ENCODE data around the gene PIK3R1.
"Not testable (repeated sequence)": the region's sequence is repeated elsewhere in the genome, so short reads cannot be mapped to it uniquely, and the experiment has no call there.

The PIK3R1 gene

GRCh38 chr5:68194386-68194785, 21.2 kb upstream of the PIK3R1 start:
- DNase-seq: no peak

- no peak for DNase-seq
These were observed 20.4 kb upstream of the PIK3R1 start for GRCh38 chr5:68195137-68195536.

- DNase-seq: no peak
These were observed 18.7 kb upstream of the PIK3R1 start for GRCh38 chr5:68196876-68197275.

GRCh38 chr5:68200288-68200687, 15.3 kb upstream of the PIK3R1 start:
- DNase-seq: no peak

- not testable (repeated sequence) for DNase-seq
These were observed 4.9 kb upstream of the PIK3R1 start for GRCh38 chr5:68210654-68211053.

- no peak for DNase-seq
These were observed 911 bp upstream of the PIK3R1 start for GRCh38 chr5:68214482-68215207.

- DNase-seq: no peak
These were observed 315 bp downstream of the PIK3R1 start for GRCh38 chr5:68215898-68216244.

- peak; percentile 67 for DNase-seq
These were observed 890 bp downstream of the PIK3R1 start for GRCh38 chr5:68216245-68217046.

- DNase-seq: no peak
These were observed 1.4 kb downstream of the PIK3R1 start for GRCh38 chr5:68217047-68217355.

- no peak for DNase-seq
These were observed 2.0 kb downstream of the PIK3R1 start for GRCh38 chr5:68217528-68217927.

- no peak for DNase-seq
These were observed 3.7 kb downstream of the PIK3R1 start for GRCh38 chr5:68219161-68219816.

GRCh38 chr5:68220260-68220659, 4.7 kb downstream of the PIK3R1 start:
- DNase-seq: no peak

- DNase-seq: no peak
These were observed 5.4 kb downstream of the PIK3R1 start for GRCh38 chr5:68220914-68221313.

- DNase-seq: no peak
These were observed 5.9 kb downstream of the PIK3R1 start for GRCh38 chr5:68221488-68221887.

GRCh38 chr5:68222310-68222709, 6.8 kb downstream of the PIK3R1 start:
- DNase-seq: no peak

GRCh38 chr5:68222824-68223354, 7.3 kb downstream of the PIK3R1 start:
- DNase-seq: no peak

GRCh38 chr5:68223904-68224303, 8.3 kb downstream of the PIK3R1 start:
- no peak for DNase-seq

- DNase-seq: no peak
These were observed 9.1 kb downstream of the PIK3R1 start for GRCh38 chr5:68224509-68225187.

- DNase-seq: no peak
These were observed 9.8 kb downstream of the PIK3R1 start for GRCh38 chr5:68225188-68225910.

GRCh38 chr5:68225911-68226545, 10.5 kb downstream of the PIK3R1 start:
- DNase-seq: no peak

GRCh38 chr5:68226546-68227073, 11.1 kb downstream of the PIK3R1 start:
- DNase-seq: no peak

Data from activated naive CD4-positive, alpha-beta T cell treated with anti-CD3 and anti-CD28 coated beads, Interleukin-2, amount 50 U/mL, for 16 hours (primary cell).